K562 (cell line): ENCODE data around the gene IRF1. TPM values are rescaled to one million over a fixed set of nuclear protein-coding genes. Genes with fewer than 3 reads are reported as not detected.

Experiments used
- BMI1 ChIP-seq: fragments of 150-350 bp; IDR thresholded peaks from 2 replicates; pipeline ENCODE4 v1.6.1; 2014; ENCODE audit warnings: low read length
- BRF2 ChIP-seq: IDR thresholded peaks from 3 replicates; pipeline ENCODE4 v1.6.1; 2011; ENCODE audit warnings: borderline replicate concordance, mild to moderate bottlenecking; ENCODE audit not compliant: insufficient read length, insufficient read depth
- KAT8 ChIP-seq: fragments of 450-650 bp; IDR thresholded peaks from 2 replicates; pipeline ENCODE4 v1.6.1; 2016; ENCODE audit warnings: low read depth, mild to moderate bottlenecking
- MAFF ChIP-seq: IDR thresholded peaks from 2 replicates; pipeline ENCODE4 v1.6.1; 2012; ENCODE audit warnings: low read length, improper control_type of control experiment
- MXI1 ChIP-seq: IDR thresholded peaks from 2 replicates; pipeline ENCODE4 v1.6.1; 2011; ENCODE audit warnings: low read depth, mild to moderate bottlenecking, improper control_type of control experiment, low read length
- NELFE ChIP-seq: IDR thresholded peaks from 2 replicates; pipeline ENCODE4 v1.6.1; 2011; ENCODE audit warnings: mild to moderate bottlenecking; ENCODE audit not compliant: insufficient read depth, insufficient read length
- POLR2AphosphoS5 ChIP-seq: IDR thresholded peaks from 2 replicates; pipeline ENCODE4 v1.6.1; 2011; ENCODE audit warnings: mild to moderate bottlenecking, low read depth, low read length, moderate library complexity; ENCODE audit not compliant: control insufficient read depth, insufficient read depth
- RBM39 ChIP-seq: fragments of 200-400 bp; formaldehyde crosslinking; optimal IDR thresholded peaks from 2 replicates; pipeline ENCODE3; 2018; ENCODE audit warnings: low read depth, low read length
- SMARCA5 ChIP-seq: fragments of 450-650 bp; IDR thresholded peaks from 2 replicates; pipeline ENCODE4 v1.6.1; 2016
- STAT5B ChIP-seq: fragments of 250-450 bp; sonication (Bioruptor Pico); IDR thresholded peaks from 2 replicates; pipeline ENCODE4 v1.8.0; 2021; ENCODE audit warnings: mild to moderate bottlenecking, inconsistent platforms
- ZBTB40 ChIP-seq, 2 experiments: fragments of 450-650 bp in 1 of 2; sonication (generic) in 1 of 2; formaldehyde crosslinking in 1 of 2; IDR thresholded peaks; 2 replicates each; pipeline versions ENCODE4 v1.7.1 to v1.9.0; 2016 to 2022; ENCODE audit warnings: inconsistent platforms in 1 of 2, mild to moderate bottlenecking in 1 of 2, missing genetic modification reagents in 1 of 2
- ZNF184 ChIP-seq: sonication (generic); formaldehyde crosslinking; IDR thresholded peaks from 2 replicates; pipeline ENCODE4 v1.5.0; 2020; ENCODE audit warnings: missing genetic modification reagents
- ZNF707 ChIP-seq: fragments of 250-450 bp; sonication (Bioruptor Pico); conservative IDR thresholded peaks from 2 replicates; pipeline ENCODE4 v1.8.0; 2022; ENCODE audit warnings: inconsistent platforms, mild to moderate bottlenecking, moderate library complexity
- polyA plus RNA-seq, 8 experiments: library from polyadenylated mRNA; depleted of rRNA in 4 of 8; stranded (reverse) in 5 of 8; unstranded in 3 of 8; fragments of >200 nt; fragmentation: Nextera tagmentation in 2 of 8; fragmentation: Illumina TruSeq in 1 of 8; extraction: Ambion mirVana in 2 of 8; extraction: Trizol in 1 of 8; gene quantifications; 2 replicates each; pipeline versions ENCODE4 v1.2.1 to v1.2.3, GENCODE V29; 2011 to 2014; ENCODE audit warnings: inconsistent platforms in 1 of 8, missing spikeins in 1 of 8
- total RNA-seq, 7 experiments: library from RNA; depleted of rRNA in 6 of 7; stranded (reverse); fragments of >200 nt in 6 of 7; fragmentation: Illumina TruSeq in 2 of 7; extraction: Trizol in 2 of 7; gene quantifications; 2 replicates each; pipeline versions ENCODE4 v1.2.1 to v1.2.3, GENCODE V29; 2011 to 2021; ENCODE audit warnings: low replicate concordance in 1 of 7
- TF ChIP-seq, protein P1 (sequence below): IDR thresholded peaks from 2 replicates; pipeline ENCODE4 v1.6.1; 2011; ENCODE audit warnings: borderline replicate concordance, low read depth, mild to moderate bottlenecking, moderate library complexity, low read length; ENCODE audit not compliant: insufficient read depth, poor library complexity, severe bottlenecking
- TF ChIP-seq, protein P2 (sequence below): fragments of 450-650 bp; IDR thresholded peaks from 2 replicates; pipeline ENCODE4 v1.6.1; 2017; ENCODE audit warnings: mild to moderate bottlenecking, moderate library complexity

The IRF1 gene
- total and polyA plus RNA-seq, 9 of the 15 experiments (the other 6 are each of a cell fraction or from before 2014, with no cell fraction given): 1.1 to 12.3 (median 5.9) TPM

GRCh38 chr5:132473019-132473531, 17.5 kb downstream of the IRF1 start (continued):
- TF ChIP-seq ZBTB40 (IDR thresholded peaks at IDR 0.05) (no peak), ZBTB40 (CRISPR knock-in tag; IDR thresholded peaks at IDR 0.05) (no peak), BMI1 (no peak), SMARCA5 (peak; percentile 96), STAT5B (no peak), MAFF (no peak), NELFE (no peak), ZNF184 (CRISPR knock-in tag) (no peak), POLR2AphosphoS5 (no peak), KAT8 (no peak), RBM39 (no peak), BRF2 (no peak), MXI1 (no peak), ZNF707 (CRISPR knock-in tag) (no peak)
- TF ChIP-seq, protein P1, sequence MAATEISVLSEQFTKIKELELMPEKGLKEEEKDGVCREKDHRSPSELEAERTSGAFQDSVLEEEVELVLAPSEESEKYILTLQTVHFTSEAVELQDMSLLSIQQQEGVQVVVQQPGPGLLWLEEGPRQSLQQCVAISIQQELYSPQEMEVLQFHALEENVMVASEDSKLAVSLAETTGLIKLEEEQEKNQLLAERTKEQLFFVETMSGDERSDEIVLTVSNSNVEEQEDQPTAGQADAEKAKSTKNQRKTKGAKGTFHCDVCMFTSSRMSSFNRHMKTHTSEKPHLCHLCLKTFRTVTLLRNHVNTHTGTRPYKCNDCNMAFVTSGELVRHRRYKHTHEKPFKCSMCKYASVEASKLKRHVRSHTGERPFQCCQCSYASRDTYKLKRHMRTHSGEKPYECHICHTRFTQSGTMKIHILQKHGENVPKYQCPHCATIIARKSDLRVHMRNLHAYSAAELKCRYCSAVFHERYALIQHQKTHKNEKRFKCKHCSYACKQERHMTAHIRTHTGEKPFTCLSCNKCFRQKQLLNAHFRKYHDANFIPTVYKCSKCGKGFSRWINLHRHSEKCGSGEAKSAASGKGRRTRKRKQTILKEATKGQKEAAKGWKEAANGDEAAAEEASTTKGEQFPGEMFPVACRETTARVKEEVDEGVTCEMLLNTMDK: no peak
- TF ChIP-seq, protein P2, sequence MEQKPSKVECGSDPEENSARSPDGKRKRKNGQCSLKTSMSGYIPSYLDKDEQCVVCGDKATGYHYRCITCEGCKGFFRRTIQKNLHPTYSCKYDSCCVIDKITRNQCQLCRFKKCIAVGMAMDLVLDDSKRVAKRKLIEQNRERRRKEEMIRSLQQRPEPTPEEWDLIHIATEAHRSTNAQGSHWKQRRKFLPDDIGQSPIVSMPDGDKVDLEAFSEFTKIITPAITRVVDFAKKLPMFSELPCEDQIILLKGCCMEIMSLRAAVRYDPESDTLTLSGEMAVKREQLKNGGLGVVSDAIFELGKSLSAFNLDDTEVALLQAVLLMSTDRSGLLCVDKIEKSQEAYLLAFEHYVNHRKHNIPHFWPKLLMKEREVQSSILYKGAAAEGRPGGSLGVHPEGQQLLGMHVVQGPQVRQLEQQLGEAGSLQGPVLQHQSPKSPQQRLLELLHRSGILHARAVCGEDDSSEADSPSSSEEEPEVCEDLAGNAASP: no peak
